Fibroblast of the aortic adventitia (primary cell): ENCODE measurements around the gene MORF4L1. TPM values are rescaled to one million over a fixed set of nuclear protein-coding genes. Genes with fewer than 3 reads are reported as not detected.

Source experiments
- DNase-seq: peaks from one replicate; pipeline ENCODE4 v3.0.0-alpha.2; 2010; ENCODE audit warnings: low read depth
- H3K4me3 ChIP-seq: 2 replicates; pipeline ENCODE4 v1.5.1; 2011; ENCODE audit warnings: low read depth, mild to moderate bottlenecking, control low read depth, low read length, moderate library complexity
- CTCF ChIP-seq: IDR thresholded peaks from 2 replicates; pipeline ENCODE4 v1.5.1; 2011; ENCODE audit warnings: mild to moderate bottlenecking, low read length, control low read depth, inconsistent platforms; ENCODE audit not compliant: insufficient read depth
- small RNA-seq: library from RNA; depleted of rRNA; stranded (forward); fragments of <200 nt; gene quantifications from one replicate; pipeline ENCODE3, GENCODE V24; 2012
- total RNA-seq: library from RNA; depleted of rRNA; stranded (reverse); fragments of >200 nt; gene quantifications from 2 replicates; pipeline ENCODE4 v1.2.3, GENCODE V29; 2012; ENCODE audit warnings: low replicate concordance

The MORF4L1 gene
- total RNA-seq, 1 donor, result 447 TPM

- TF ChIP-seq CTCF, result no peak
- DNase-seq, result no peak
- H3K4me3 ChIP-seq, result peak overlapping the region; percentile 60
Measured at GRCh38 chr15:78944202-78944625, 71.5 kb downstream of the MORF4L1 start.

DNA sequence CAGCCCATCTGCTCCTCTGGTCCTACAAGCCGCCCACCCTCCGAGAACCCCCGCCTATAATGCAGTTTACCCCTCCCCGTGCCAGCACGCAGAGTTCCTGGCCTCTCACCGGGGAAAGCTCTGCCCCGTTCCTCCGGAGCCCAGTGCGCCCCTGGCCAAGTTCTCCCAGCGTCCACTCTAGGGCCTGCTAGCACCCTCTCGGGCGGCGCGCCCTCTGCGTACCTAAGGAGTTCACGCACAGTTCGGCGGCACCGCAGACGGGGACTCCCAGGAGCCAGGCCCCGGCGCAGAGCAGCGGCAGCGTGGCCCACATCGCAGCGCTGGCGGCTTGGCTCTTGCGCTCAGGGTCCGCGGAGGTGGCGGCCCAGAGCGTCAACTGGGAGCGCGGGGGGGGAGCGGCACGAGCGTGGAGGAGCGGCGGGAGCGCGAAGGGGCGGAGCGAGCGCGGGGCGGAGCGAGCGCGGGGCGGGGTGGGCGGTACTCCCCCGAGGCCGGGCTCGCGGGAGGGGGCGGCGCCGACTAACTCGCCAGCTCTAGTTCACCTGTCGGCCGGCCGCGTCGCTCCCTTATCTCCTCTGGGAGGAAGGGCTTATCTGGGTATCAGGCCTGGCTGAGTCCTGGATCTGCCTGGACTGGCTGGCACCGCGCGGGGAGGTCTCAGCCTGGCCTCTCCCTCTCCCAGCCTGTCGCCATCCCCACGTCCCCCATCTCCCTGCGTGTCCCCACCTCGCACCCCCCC, 72.1 kb downstream of the MORF4L1 start, which contains the start of gene CTSH:
Gene CTSH, minus strand, starts transcription at position 378 of the 739 bp plus-strand sequence. Its CDS starts 65 bp downstream, at position 313.
- H3K4me3 ChIP-seq, result peak within 1 kb of the TSS; percentile 60
- DNase-seq, result peak; percentile 21
- no peak for TF ChIP-seq CTCF

GRCh38 chr15:78946493-78946892, 73.8 kb downstream of the MORF4L1 start:
- no peak for DNase-seq
- no peak overlapping the region for H3K4me3 ChIP-seq
- no peak for TF ChIP-seq CTCF

DNA sequence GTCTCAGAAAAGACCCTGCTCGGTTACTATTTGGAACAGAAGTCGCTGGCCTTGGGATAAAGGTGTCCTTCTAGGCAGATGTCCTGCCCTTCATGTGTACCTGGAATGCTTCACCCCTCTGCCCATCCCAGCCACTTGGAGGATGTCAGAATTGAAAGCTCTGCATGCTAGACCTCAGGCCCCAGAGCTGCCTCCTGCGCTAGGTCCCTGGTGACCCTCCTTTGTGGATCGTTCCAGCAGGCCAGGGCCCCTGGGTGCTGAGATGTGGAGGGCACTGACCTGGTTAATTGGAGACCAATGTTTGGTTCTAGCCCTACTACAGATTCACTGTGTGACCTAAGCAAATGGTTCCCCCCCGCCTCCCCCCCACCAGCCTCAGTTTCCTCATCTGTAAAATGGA, 74.8 kb downstream of the MORF4L1 start:
- TF ChIP-seq CTCF, result no peak
- no peak overlapping the region for H3K4me3 ChIP-seq
- no peak for DNase-seq

Small RNAs within 50 kb of the gene (small RNA-seq; reads per million reads assigned to genes)
- gene RNU6-415P, result not detected

Other genes starting within 250 kb of the MORF4L1 start
- gene CHRNB4, start 231.7 kb upstream of the MORF4L1 start, total RNA-seq, result not detected in 2 replicates
- 7.5 and 11.2 TPM in 2 replicates for gene ADAMTS7, start 61.4 kb upstream of the MORF4L1 start, total RNA-seq
- 8.5 and 24.1 TPM in 2 replicates for gene CTSH, start 72.2 kb downstream of the MORF4L1 start, total RNA-seq
- not detected in 2 replicates for gene RASGRF1, start 217.9 kb downstream of the MORF4L1 start, total RNA-seq